ENCODE data around the gene KIF21B.
"Not testable (repeated sequence)": the region's sequence is repeated elsewhere in the genome, so short reads cannot be mapped to it uniquely, and the experiment has no call there.

Gene KIF21B

DNA sequence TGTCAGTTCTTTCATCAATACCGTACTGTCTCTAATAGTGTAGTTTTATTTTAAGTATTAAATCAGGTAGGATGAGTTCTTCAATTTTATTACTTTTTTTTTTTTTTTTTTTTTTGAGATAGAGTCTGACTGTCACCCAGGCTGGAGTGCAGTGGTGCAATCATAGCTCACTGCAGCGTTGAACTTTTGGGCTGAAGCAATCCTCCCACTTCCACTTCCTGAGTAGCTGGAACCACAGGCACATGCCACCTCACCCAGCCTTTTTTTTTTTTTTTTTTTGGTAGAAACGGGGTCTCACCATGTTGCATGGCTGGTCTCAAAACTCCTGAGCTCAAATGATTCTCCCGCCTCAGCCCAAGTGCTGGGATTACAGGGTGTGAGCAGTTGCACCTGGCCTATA lies 84.6 kb downstream of the KIF21B start:
- no peak overlapping the region for H3K27ac ChIP-seq
- TF ChIP-seq CTCF (IDR thresholded peaks at IDR 0.05), result no peak
- no peak for TF ChIP-seq ZFX (IDR thresholded peaks at IDR 0.05; ENCODE audit: borderline replicate concordance)

- not testable (repeated sequence) for H3K27ac ChIP-seq
Measured at GRCh38 chr1:200935286-200935962, 88.1 kb downstream of the KIF21B start.

GRCh38 chr1:200934676-200935245 lies 88.8 kb downstream of the KIF21B start:
- H3K27ac ChIP-seq, result no peak overlapping the region
- no peak for TF ChIP-seq ZFX (IDR thresholded peaks at IDR 0.05; ENCODE audit: borderline replicate concordance)
- no peak for TF ChIP-seq CTCF (IDR thresholded peaks at IDR 0.05)

- TF ChIP-seq CTCF (IDR thresholded peaks at IDR 0.05) (no peak), ZFX (IDR thresholded peaks at IDR 0.05; ENCODE audit: borderline replicate concordance) (no peak)
- H3K27ac ChIP-seq, result no peak overlapping the region
Measured at GRCh38 chr1:200931776-200932175, 91.7 kb downstream of the KIF21B start.

DNA sequence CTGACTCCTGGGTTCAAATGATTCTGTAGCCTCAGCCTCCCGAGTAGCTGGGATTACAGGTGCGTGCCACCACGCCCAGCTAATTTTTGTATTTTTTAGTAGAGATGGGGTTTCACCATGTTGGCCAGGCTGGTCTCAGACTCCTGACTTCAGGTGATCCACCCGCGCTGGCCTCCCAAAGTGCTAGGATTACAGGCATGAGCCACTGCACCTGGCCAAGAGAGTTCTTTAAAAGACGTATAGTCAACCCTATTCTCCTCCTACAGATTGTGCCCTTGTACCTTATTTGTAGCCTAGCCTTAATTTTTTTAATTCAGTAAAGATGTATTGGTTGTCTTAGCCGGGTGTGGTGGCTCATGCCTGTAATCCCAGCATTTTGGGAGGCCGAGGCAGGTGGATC lies 93.2 kb downstream of the KIF21B start:
- H3K27ac ChIP-seq, result not testable (repeated sequence)

DNA sequence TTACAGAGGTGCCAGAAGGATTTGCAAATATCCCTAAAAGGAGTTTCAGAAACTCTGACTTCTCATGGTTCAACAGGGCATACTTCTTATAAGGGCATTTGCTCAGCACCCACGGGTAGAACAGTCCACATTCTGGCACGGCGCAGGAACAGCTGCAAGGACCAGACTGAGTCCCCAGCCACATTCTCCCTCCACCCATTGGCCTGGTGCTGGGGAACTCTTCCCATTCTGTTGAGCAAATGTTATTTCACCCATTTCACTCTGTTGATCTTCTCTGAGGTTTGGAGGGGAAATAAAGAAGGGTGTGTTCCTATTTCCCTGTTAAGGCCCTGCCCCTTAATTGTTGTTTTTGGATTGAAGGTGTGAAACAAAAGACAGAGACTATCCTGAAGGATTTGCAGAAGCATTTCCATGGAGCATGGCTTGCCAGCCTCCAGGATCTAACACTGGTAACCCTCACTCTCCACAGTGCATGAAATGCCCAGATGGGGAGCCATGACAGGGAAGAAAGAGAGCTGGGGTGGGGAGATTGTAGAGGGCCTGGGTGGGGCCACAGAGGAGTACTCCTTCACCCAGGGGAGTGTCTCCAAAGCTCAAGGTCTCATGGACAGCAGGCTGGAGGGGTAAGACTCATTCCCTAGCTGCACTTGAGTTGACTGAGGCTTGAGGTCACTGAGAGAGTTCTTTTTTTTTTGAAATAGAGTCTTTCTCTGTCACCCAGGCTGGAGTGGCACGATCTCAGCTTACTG lies 93.8 kb downstream of the KIF21B start:
- TF ChIP-seq CTCF (IDR thresholded peaks at IDR 0.05), result no peak
- TF ChIP-seq ZFX (IDR thresholded peaks at IDR 0.05; ENCODE audit: borderline replicate concordance), result no peak
- no peak overlapping the region for H3K27ac ChIP-seq

DNA sequence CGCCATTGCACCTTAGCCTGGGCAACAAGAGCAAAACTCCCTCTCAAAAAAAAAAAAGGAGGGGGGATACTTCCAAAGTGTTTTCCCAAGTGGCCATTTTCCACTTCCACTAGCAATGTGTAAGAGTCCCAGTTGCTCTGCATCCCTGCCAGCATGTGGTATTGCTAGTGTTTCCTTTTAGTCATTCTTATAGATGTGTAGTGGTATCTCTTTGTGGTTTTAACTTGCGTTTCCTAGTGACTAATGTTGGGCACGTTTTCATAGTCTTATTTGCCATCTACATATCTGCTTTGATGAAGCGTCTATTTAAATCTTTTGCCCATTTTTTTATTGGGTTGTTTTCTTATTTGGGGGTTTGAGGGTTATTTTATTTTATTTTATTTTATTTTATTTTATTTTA lies 97.7 kb downstream of the KIF21B start:
- H3K27ac ChIP-seq, result no peak overlapping the region
- TF ChIP-seq CTCF (IDR thresholded peaks at IDR 0.05), result no peak
- TF ChIP-seq ZFX (IDR thresholded peaks at IDR 0.05; ENCODE audit: borderline replicate concordance), result no peak

GRCh38 chr1:200923601-200924000 lies 99.9 kb downstream of the KIF21B start:
- no peak overlapping the region for H3K27ac ChIP-seq
- TF ChIP-seq ZFX (IDR thresholded peaks at IDR 0.05; ENCODE audit: borderline replicate concordance) (no peak), CTCF (IDR thresholded peaks at IDR 0.05) (no peak)
